Ramos (cell line): Measurements from ENCODE around the gene MAST4.
"Not testable (repeated sequence)": the region's sequence is repeated elsewhere in the genome, so short reads cannot be mapped to it uniquely, and the experiment has no call there.

ENCODE experiments used
- in situ Hi-C: fragments of 300-500 bp; cut with MboI; formaldehyde crosslinking; loops from one replicate; pipeline ENCODE4 v1.14.3; 2022; ENCODE audit warnings: low sequenced_read_pairs; ENCODE audit not compliant: unreplicated experiment

Gene MAST4

GRCh38 chr5:67161767-67162166, 565.6 kb downstream of the MAST4 start:
- in situ Hi-C loops = loop anchor here (5.0 kb wide), 1 partner anchor 51 kb away; no protein-coding TSS in a partner anchor

- in situ Hi-C loops = loop anchor here (5.0 kb wide), 1 partner anchor 49 kb away; no protein-coding TSS in a partner anchor
Measured at GRCh38 chr5:67163231-67163756, 567.1 kb downstream of the MAST4 start.

- in situ Hi-C loops = loop anchor here (5.0 kb wide), 1 partner anchor 48 kb away; no protein-coding TSS in a partner anchor
Measured at GRCh38 chr5:67163863-67164595, 567.8 kb downstream of the MAST4 start.

- in situ Hi-C loops = loop anchor here (5.0 kb wide), 1 partner anchor 47 kb away; no protein-coding TSS in a partner anchor
Measured at GRCh38 chr5:67164856-67165525, 568.8 kb downstream of the MAST4 start.

- in situ Hi-C loops = no loop called here
Measured at GRCh38 chr5:67165526-67166459, 569.6 kb downstream of the MAST4 start.

GRCh38 chr5:67166460-67167285, 570.5 kb downstream of the MAST4 start:
- in situ Hi-C loops = no loop called here

GRCh38 chr5:67168069-67168468, 571.9 kb downstream of the MAST4 start:
- in situ Hi-C loops = no loop called here

GRCh38 chr5:67170767-67171166, 574.6 kb downstream of the MAST4 start:
- in situ Hi-C loops = no loop called here

- in situ Hi-C loops = not testable (repeated sequence)
Measured at GRCh38 chr5:67173351-67173750, 577.2 kb downstream of the MAST4 start.

- in situ Hi-C loops = no loop called here
Measured at GRCh38 chr5:67173959-67174358, 577.8 kb downstream of the MAST4 start.

GRCh38 chr5:67176936-67177335, 580.7 kb downstream of the MAST4 start:
- in situ Hi-C loops = no loop called here

- in situ Hi-C loops = no loop called here
Measured at GRCh38 chr5:67178085-67178484, 581.9 kb downstream of the MAST4 start.

GRCh38 chr5:67178966-67179365, 582.8 kb downstream of the MAST4 start:
- in situ Hi-C loops = no loop called here

GRCh38 chr5:67179697-67180361, 583.6 kb downstream of the MAST4 start:
- in situ Hi-C loops = no loop called here

- in situ Hi-C loops = no loop called here
Measured at GRCh38 chr5:67181648-67182221, 585.5 kb downstream of the MAST4 start.

- in situ Hi-C loops = no loop called here
Measured at GRCh38 chr5:67182301-67182790, 586.2 kb downstream of the MAST4 start.

GRCh38 chr5:67183859-67184258, 587.7 kb downstream of the MAST4 start:
- in situ Hi-C loops = no loop called here

GRCh38 chr5:67187006-67187715, 591.0 kb downstream of the MAST4 start:
- in situ Hi-C loops = no loop called here
